LNCaP clone FGC (cell line): ENCODE measurements around the gene NOP56.

Source experiments
- DNase-seq: peaks from one replicate; pipeline ENCODE4 v3.0.0-alpha.2; 2011; ENCODE audit warnings: low read depth
- H3K4me3 ChIP-seq: 2 replicates; pipeline ENCODE4 v1.5.1; 2011; ENCODE audit warnings: mild to moderate bottlenecking, low read depth, low read length, control low read depth
- CTCF ChIP-seq: IDR thresholded peaks from 2 replicates; pipeline ENCODE4 v1.5.1; 2012; ENCODE audit warnings: mild to moderate bottlenecking; ENCODE audit not compliant: control insufficient read depth, insufficient read depth; ENCODE audit errors: extremely low read depth

The NOP56 gene

GRCh38 chr20:2637246-2637645 lies 15.2 kb upstream of the NOP56 start:
- DNase-seq, result no peak
- no peak for TF ChIP-seq CTCF
- H3K4me3 ChIP-seq, result no peak overlapping the region

GRCh38 chr20:2640260-2640659 lies 12.2 kb upstream of the NOP56 start:
- DNase-seq, result no peak
- TF ChIP-seq CTCF, result no peak

GRCh38 chr20:2640899-2641298 lies 11.5 kb upstream of the NOP56 start:
- H3K4me3 ChIP-seq, result no peak overlapping the region
- no peak for TF ChIP-seq CTCF
- DNase-seq, result no peak

More at GRCh38 chr20:2640260-2640659, 12.2 kb upstream of the NOP56 start:
- no peak overlapping the region for H3K4me3 ChIP-seq

- H3K4me3 ChIP-seq, result no peak overlapping the region
- TF ChIP-seq CTCF, result no peak
- no peak for DNase-seq
Measured at GRCh38 chr20:2643708-2644107, 8.7 kb upstream of the NOP56 start.

- TF ChIP-seq CTCF, result no peak
- peak overlapping the region; percentile 89 for H3K4me3 ChIP-seq
- DNase-seq, result no peak
Measured at GRCh38 chr20:2652724-2653555, 508 bp downstream of the NOP56 start.

- DNase-seq, result no peak
- TF ChIP-seq CTCF, result no peak
- H3K4me3 ChIP-seq, result peak overlapping the region; percentile 89
Measured at GRCh38 chr20:2653556-2654383, 1.3 kb downstream of the NOP56 start.
